GM23248 (cell line): ENCODE measurements around the gene TSPAN8. TPM values are rescaled to one million over a fixed set of nuclear protein-coding genes. Genes with fewer than 3 reads are reported as not detected.

Source experiments
- DNase-seq: peaks from one replicate; pipeline ENCODE4 v3.0.0-alpha.2; 2015
- H2AFZ ChIP-seq: fragments of 200-600 bp; sonication (generic); 2 replicates; pipeline ENCODE4 v1.6.1; 2016; ENCODE audit warnings: antibody characterized with exemption
- H3F3A ChIP-seq: fragments of 200-600 bp; sonication (generic); 2 replicates; pipeline ENCODE4 v1.6.1; 2016; ENCODE audit warnings: mild to moderate bottlenecking, antibody characterized with exemption, mixed run types; ENCODE audit not compliant: insufficient read depth
- H3K27ac ChIP-seq: fragments of 200-600 bp; sonication (generic); 2 replicates; pipeline ENCODE4 v1.5.1; 2016; ENCODE audit warnings: mild to moderate bottlenecking
- H3K27me3 ChIP-seq: fragments of 200-600 bp; sonication (generic); replicated peaks from 2 replicates; pipeline ENCODE4 v1.6.1; 2016; ENCODE audit warnings: mild to moderate bottlenecking; ENCODE audit not compliant: insufficient read depth
- H3K36me3 ChIP-seq: fragments of 200-600 bp; sonication (generic); 2 replicates; pipeline ENCODE4 v1.6.1; 2016; ENCODE audit warnings: low read depth, mild to moderate bottlenecking
- H3K4me1 ChIP-seq: fragments of 200-600 bp; sonication (generic); 2 replicates; pipeline ENCODE4 v1.6.1; 2016; ENCODE audit warnings: mild to moderate bottlenecking; ENCODE audit not compliant: insufficient read depth
- H3K4me2 ChIP-seq: fragments of 200-600 bp; sonication (generic); one replicate; pipeline ENCODE4 v1.6.1; 2016; ENCODE audit warnings: mild to moderate bottlenecking; ENCODE audit not compliant: unreplicated experiment
- H3K4me3 ChIP-seq: fragments of 200-600 bp; sonication (generic); 2 replicates; pipeline ENCODE4 v1.5.1; 2016; ENCODE audit warnings: mild to moderate bottlenecking
- H3K79me2 ChIP-seq: fragments of 200-600 bp; sonication (generic); 2 replicates; pipeline ENCODE4 v1.6.1; 2016; ENCODE audit warnings: mild to moderate bottlenecking; ENCODE audit not compliant: insufficient read depth
- H3K9ac ChIP-seq: fragments of 200-600 bp; sonication (generic); 2 replicates; pipeline ENCODE4 v1.6.1; 2016; ENCODE audit warnings: mild to moderate bottlenecking
- H3K9me2 ChIP-seq: fragments of 200-600 bp; sonication (generic); 2 replicates; pipeline ENCODE4 v1.6.1; 2016; ENCODE audit warnings: mixed run types, mild to moderate bottlenecking, moderate library complexity; ENCODE audit not compliant: insufficient read depth
- H3K9me3 ChIP-seq: fragments of 200-600 bp; sonication (generic); one replicate; pipeline ENCODE4 v1.6.1; 2017; ENCODE audit warnings: low read depth
- H4K20me1 ChIP-seq: fragments of 200-600 bp; sonication (generic); 2 replicates; pipeline ENCODE4 v1.6.0; 2016; ENCODE audit not compliant: insufficient read depth
- EZH2 ChIP-seq: fragments of 200-600 bp; sonication (generic); IDR thresholded peaks from 2 replicates; pipeline ENCODE4 v1.6.1; 2018; ENCODE audit warnings: antibody characterized with exemption, mild to moderate bottlenecking; ENCODE audit not compliant: insufficient read depth, poor library complexity, severe bottlenecking
- EZH2phosphoT487 ChIP-seq: fragments of 200-600 bp; sonication (generic); IDR thresholded peaks from 2 replicates; pipeline ENCODE4 v1.6.1; 2018; ENCODE audit warnings: antibody characterized with exemption, moderate library complexity, mild to moderate bottlenecking, low read depth; ENCODE audit not compliant: insufficient read depth
- WGBS, 2 experiments: methylation state at CpG; one replicate each; pipeline ENCODE4 v1.1.6; 2015 to 2017; ENCODE audit warnings: low lambda C conversion rate in 2 of 2, low coverage in 1 of 2; ENCODE audit errors: missing lambda C conversion rate in 2 of 2; 5-methylcytosine and 5-hydroxymethylcytosine counted together
- in situ Hi-C: fragments of 300-500 bp; cut with MboI; formaldehyde crosslinking; loops from 2 replicates; pipeline ENCODE4 v1.15.0; 2020
- polyA plus RNA-seq: library from polyadenylated mRNA; unstranded; fragments of >200 nt; fragmentation: Nextera tagmentation; extraction: Ambion mirVana; gene quantifications from 2 replicates; pipeline ENCODE4 v1.2.1, GENCODE V29; 2016
- total RNA-seq: library from RNA; depleted of rRNA; stranded (reverse); fragments of >200 nt; shearing (Covaris generic); gene quantifications from 2 replicates; pipeline ENCODE4 v1.2.3, GENCODE V29; 2014

The TSPAN8 gene
- total and polyA plus RNA-seq, 2 experiments from 2014 or later: not detected

- Histone ChIP-seq H3K27me3 (no peaks in the 10 kb centered on the region), H3K4me2 (no peak overlapping the region), H2AFZ (no peak overlapping the region), H4K20me1 (no peaks in the 10 kb centered on the region), H3K9me3 (no peaks in the 10 kb centered on the region), H3K9me2 (no peaks in the 10 kb centered on the region), H3K79me2 (no peaks in the 10 kb centered on the region), H3F3A (no peaks in the 10 kb centered on the region), H3K36me3 (no peaks in the 10 kb centered on the region), H3K9ac (no peak overlapping the region), H3K27ac (no peak overlapping the region), H3K4me3 (no peak overlapping the region), H3K4me1 (no peaks in the 10 kb centered on the region)
- DNase-seq: no peak
- in situ Hi-C loops: no loop called here
- WGBS, 2 experiments: 27% methylated on average over 5 of the region's 5 CpGs
- TF ChIP-seq EZH2: no peak
- TF ChIP-seq EZH2phosphoT487: no peak
Measured at GRCh38 chr12:71164166-71164565, 6.4 kb upstream of the TSPAN8 start.

GRCh38 chr12:71162832-71163763 is 5.3 kb upstream of the TSPAN8 start:
- in situ Hi-C loops: no loop called here

GRCh38 chr12:71161591-71161990 is 3.8 kb upstream of the TSPAN8 start:
- Histone ChIP-seq H3K4me2 (no peak overlapping the region), H3K36me3 (no peaks in the 10 kb centered on the region), H3K27me3 (no peaks in the 10 kb centered on the region; the same call in none of the 2 replicates), H3K4me1 (no peaks in the 10 kb centered on the region), H4K20me1 (no peaks in the 10 kb centered on the region), H3K9me3 (no peaks in the 10 kb centered on the region), H3K9me2 (no peaks in the 10 kb centered on the region), H2AFZ (no peak overlapping the region), H3K9ac (no peak overlapping the region), H3K27ac (no peak overlapping the region), H3K4me3 (no peak overlapping the region), H3K79me2 (no peaks in the 10 kb centered on the region), H3F3A (no peaks in the 10 kb centered on the region)
- in situ Hi-C loops: no loop called here
- DNase-seq: no peak
- 23 to 28% methylated on average over 1 of the region's 1 CpG for WGBS, 2 experiments
- TF ChIP-seq EZH2phosphoT487 (no peak), EZH2 (no peak)

More at GRCh38 chr12:71162832-71163763, 5.3 kb upstream of the TSPAN8 start:
- Histone ChIP-seq H3K27ac (no peak overlapping the region), H2AFZ (no peak overlapping the region), H4K20me1 (no peaks in the 10 kb centered on the region), H3K4me3 (no peak overlapping the region), H3K9me3 (no peaks in the 10 kb centered on the region), H3K27me3 (no peaks in the 10 kb centered on the region; the same call in 1 of the 2 replicates), H3K4me2 (no peak overlapping the region), H3K4me1 (no peaks in the 10 kb centered on the region), H3K36me3 (no peaks in the 10 kb centered on the region), H3K79me2 (no peaks in the 10 kb centered on the region), H3F3A (no peaks in the 10 kb centered on the region), H3K9me2 (no peaks in the 10 kb centered on the region), H3K9ac (no peak overlapping the region)
- DNase-seq: no peak
- no peak for TF ChIP-seq EZH2
- TF ChIP-seq EZH2phosphoT487: no peak
- WGBS, 2 experiments: 35 to 43% methylated on average over 8 of the region's 8 CpGs

GRCh38 chr12:71160585-71160984 is 2.8 kb upstream of the TSPAN8 start:
- 65 to 68% methylated on average over 4 of the region's 4 CpGs for WGBS, 2 experiments
- in situ Hi-C loops: no loop called here
- no peak overlapping the region for H3K9ac ChIP-seq
- H3K36me3 ChIP-seq: no peaks in the 10 kb centered on the region
- H3K27me3 ChIP-seq: no peaks in the 10 kb centered on the region; the same call in none of the 2 replicates
- no peaks in the 10 kb centered on the region for H3K4me1 ChIP-seq
- no peak overlapping the region for H2AFZ ChIP-seq
- H3K9me3 ChIP-seq: no peaks in the 10 kb centered on the region
- no peaks in the 10 kb centered on the region for H4K20me1 ChIP-seq
- no peaks in the 10 kb centered on the region for H3K9me2 ChIP-seq
- TF ChIP-seq EZH2 (no peak), EZH2phosphoT487 (no peak)
- H3K4me2 ChIP-seq: no peak overlapping the region
- H3K79me2 ChIP-seq: no peaks in the 10 kb centered on the region
- no peak overlapping the region for H3K27ac ChIP-seq
- H3K4me3 ChIP-seq: no peak overlapping the region
- no peaks in the 10 kb centered on the region for H3F3A ChIP-seq
- no peak for DNase-seq
